Stimulated activated CD4-positive, alpha-beta T cell treated with anti-CD3 and anti-CD28 coated beads, Interleukin-4, amount 100 ng/mL, for 24 hours (primary cell): Measurements from ENCODE around the gene DSCAML1.
"Not testable (repeated sequence)": the region's sequence is repeated elsewhere in the genome, so short reads cannot be mapped to it uniquely, and the experiment has no call there.

Experiments
- DNase-seq: peaks from one replicate; pipeline ENCODE4 v3.0.0-alpha.2; 2020

DSCAML1 gene

GRCh38 chr11:117458275-117459122 lies 338.5 kb downstream of the DSCAML1 start:
- peak; percentile 43 for DNase-seq

- no peak for DNase-seq
These were observed 339.2 kb downstream of the DSCAML1 start for GRCh38 chr11:117457835-117458234.

- DNase-seq = no peak
These were observed 339.8 kb downstream of the DSCAML1 start for GRCh38 chr11:117457031-117457785.

GRCh38 chr11:117456721-117457029 lies 340.3 kb downstream of the DSCAML1 start:
- not testable (repeated sequence) for DNase-seq

GRCh38 chr11:117456027-117456720 lies 340.8 kb downstream of the DSCAML1 start:
- DNase-seq = peak; percentile 23

- DNase-seq = no peak
These were observed 342.5 kb downstream of the DSCAML1 start for GRCh38 chr11:117454564-117454917.

- DNase-seq = no peak
These were observed 343.0 kb downstream of the DSCAML1 start for GRCh38 chr11:117453886-117454563.

GRCh38 chr11:117449111-117449693 lies 347.8 kb downstream of the DSCAML1 start:
- DNase-seq = no peak

- DNase-seq = no peak
These were observed 352.0 kb downstream of the DSCAML1 start for GRCh38 chr11:117444711-117445658.

- DNase-seq = no peak
These were observed 352.8 kb downstream of the DSCAML1 start for GRCh38 chr11:117444256-117444655.

GRCh38 chr11:117443266-117444186 lies 353.5 kb downstream of the DSCAML1 start:
- DNase-seq = no peak

GRCh38 chr11:117442869-117443239 lies 354.2 kb downstream of the DSCAML1 start:
- DNase-seq = no peak

- no peak for DNase-seq
These were observed 354.8 kb downstream of the DSCAML1 start for GRCh38 chr11:117442049-117442868.

- no peak for DNase-seq
These were observed 355.7 kb downstream of the DSCAML1 start for GRCh38 chr11:117441146-117441975.

- no peak for DNase-seq
These were observed 356.8 kb downstream of the DSCAML1 start for GRCh38 chr11:117440258-117440657.

- no peak for DNase-seq
These were observed 357.8 kb downstream of the DSCAML1 start for GRCh38 chr11:117439256-117439655.

GRCh38 chr11:117438371-117439000 lies 358.5 kb downstream of the DSCAML1 start:
- DNase-seq = peak; percentile 53

- DNase-seq = no peak
These were observed 359.3 kb downstream of the DSCAML1 start for GRCh38 chr11:117437791-117438130.
